Measurements from ENCODE around the gene ABO. TPM values are rescaled to one million over a fixed set of nuclear protein-coding genes. Genes with fewer than 3 reads are reported as not detected.
"Not testable (repeated sequence)": the region's sequence is repeated elsewhere in the genome, so short reads cannot be mapped to it uniquely, and the experiment has no call there.

Gene ABO
- total RNA-seq, 4 donors from 2014 or later = 0.29 to 6.1 (median 0.59) TPM

- H3K27ac ChIP-seq = no peak overlapping the region
- H3K27me3 ChIP-seq = no peaks in the 10 kb centered on the region
- H3K36me3 ChIP-seq = no peaks in the 10 kb centered on the region
- DNase-seq = no peak
- H3K4me3 ChIP-seq = no peak overlapping the region
- TF ChIP-seq POLR2A (IDR thresholded peaks at IDR 0.05) (no peak), CTCF (IDR thresholded peaks at IDR 0.05) (no peak)
- H3K9me3 ChIP-seq = no peaks in the 10 kb centered on the region
- intact Hi-C loops (cut with DNase I; ENCODE audit: low total_unique reads) = no loop called here
- no peaks in the 10 kb centered on the region for H3K4me1 ChIP-seq
Measured at GRCh38 chr9:133227242-133227860, 47.6 kb downstream of the ABO start.

DNA sequence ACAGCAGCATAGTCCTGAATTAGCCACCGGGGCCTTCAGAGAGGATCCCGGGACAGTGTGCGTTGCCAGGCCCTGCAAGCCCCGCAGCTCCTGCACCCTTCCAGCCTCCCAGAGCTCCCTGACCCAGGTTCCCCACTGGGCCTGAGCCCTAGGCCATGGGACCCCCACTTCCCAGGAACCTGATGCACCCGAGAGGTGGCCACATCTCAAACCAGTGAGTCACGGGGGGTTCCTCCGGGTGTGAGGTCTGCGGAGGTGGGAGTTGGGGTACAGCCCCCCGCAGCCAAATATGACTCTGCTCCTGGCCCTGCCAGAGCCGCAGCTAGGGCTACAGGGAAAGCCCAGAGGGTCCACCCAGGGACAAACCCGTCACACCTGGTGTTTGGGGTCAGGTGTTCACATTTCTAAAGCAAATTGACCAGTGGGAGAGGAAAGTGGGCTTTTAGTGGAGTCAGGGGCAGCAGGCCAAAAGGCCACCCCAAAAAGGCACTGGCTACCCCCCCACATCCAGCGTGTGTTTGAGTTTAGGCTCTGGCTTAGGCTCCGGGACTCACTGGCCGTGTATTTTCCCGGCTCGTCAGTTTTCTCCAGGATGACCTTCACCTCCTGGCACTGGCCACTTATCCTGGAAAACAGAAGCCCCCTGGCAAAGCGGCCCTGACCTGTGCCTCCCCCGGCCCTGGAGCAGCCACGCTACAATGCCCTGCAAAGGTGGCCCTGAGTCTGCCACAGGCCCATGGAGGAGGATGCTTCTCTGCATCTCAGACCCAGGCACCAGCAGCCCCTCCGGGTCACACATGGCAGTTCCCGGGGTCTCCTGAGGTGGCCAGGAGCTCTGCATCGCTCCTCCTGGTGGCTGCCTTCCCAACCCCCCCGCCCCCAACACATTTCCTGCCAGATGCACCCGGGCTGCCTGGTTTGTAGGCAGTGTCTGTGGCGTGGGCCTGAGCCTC, 48.5 kb downstream of the ABO start:
- Histone ChIP-seq H3K36me3 (no peaks in the 10 kb centered on the region), H3K4me3 (no peak overlapping the region), H3K27me3 (no peaks in the 10 kb centered on the region), H3K27ac (no peak overlapping the region), H3K9me3 (no peaks in the 10 kb centered on the region), H3K4me1 (no peaks in the 10 kb centered on the region)
- TF ChIP-seq POLR2A (IDR thresholded peaks at IDR 0.05) (no peak), CTCF (IDR thresholded peaks at IDR 0.05) (no peak)
- DNase-seq = no peak
- intact Hi-C loops (cut with DNase I; ENCODE audit: low total_unique reads) = no loop called here

- intact Hi-C loops (cut with DNase I; ENCODE audit: low total_unique reads) = no loop called here
- Histone ChIP-seq H3K4me1 (no peaks in the 10 kb centered on the region), H3K36me3 (no peaks in the 10 kb centered on the region), H3K27ac (no peak overlapping the region), H3K27me3 (no peaks in the 10 kb centered on the region), H3K9me3 (no peaks in the 10 kb centered on the region), H3K4me3 (no peak overlapping the region)
- DNase-seq = no peak
- no peak for TF ChIP-seq POLR2A (IDR thresholded peaks at IDR 0.05)
- TF ChIP-seq CTCF (IDR thresholded peaks at IDR 0.05) = no peak
Measured at GRCh38 chr9:133225171-133226011, 49.6 kb downstream of the ABO start.

GRCh38 chr9:133224762-133225161, 50.2 kb downstream of the ABO start:
- no peaks in the 10 kb centered on the region for H3K27me3 ChIP-seq
- no peak overlapping the region for H3K27ac ChIP-seq
- no peaks in the 10 kb centered on the region for H3K4me1 ChIP-seq
- H3K4me3 ChIP-seq = no peak overlapping the region
- H3K9me3 ChIP-seq = no peaks in the 10 kb centered on the region
- no peak for DNase-seq
- no peaks in the 10 kb centered on the region for H3K36me3 ChIP-seq
- TF ChIP-seq POLR2A (IDR thresholded peaks at IDR 0.05) (no peak), CTCF (IDR thresholded peaks at IDR 0.05) (no peak)
- intact Hi-C loops (cut with DNase I; ENCODE audit: low total_unique reads) = no loop called here

DNA sequence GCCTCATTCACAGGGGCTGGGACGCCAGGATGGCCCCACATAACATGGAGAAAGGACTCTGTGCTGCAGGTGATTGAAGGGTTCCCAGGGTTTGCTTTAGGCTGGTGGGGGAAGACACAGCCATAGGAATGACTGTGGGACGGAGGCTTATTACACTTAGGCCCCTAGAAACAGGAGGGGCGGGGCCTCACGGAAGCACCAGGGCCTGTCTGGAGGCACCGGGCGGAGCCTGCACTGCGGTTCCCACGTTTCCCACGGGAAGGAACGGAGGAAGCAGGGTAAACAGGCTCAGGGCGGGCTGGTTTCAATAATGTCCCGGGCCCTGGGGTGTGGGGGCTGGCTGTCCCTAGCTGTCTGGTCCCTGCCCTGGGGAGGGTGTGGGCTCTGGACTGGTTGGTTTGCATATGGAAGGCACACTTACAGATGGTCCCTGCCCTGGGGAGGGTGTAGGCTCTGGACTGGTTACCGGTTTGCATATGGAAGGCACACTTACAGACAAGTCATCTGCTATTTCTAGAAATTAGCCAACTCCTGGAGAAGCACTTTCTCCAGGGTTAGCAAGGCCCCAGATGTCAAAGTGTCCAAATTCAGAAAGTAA, 51.7 kb downstream of the ABO start:
- H3K27me3 ChIP-seq; intact Hi-C loops (cut with DNase I; ENCODE audit: low total_unique reads): not testable (repeated sequence)
- peak in 1 of 2 donors; percentile 11 for DNase-seq

DNA sequence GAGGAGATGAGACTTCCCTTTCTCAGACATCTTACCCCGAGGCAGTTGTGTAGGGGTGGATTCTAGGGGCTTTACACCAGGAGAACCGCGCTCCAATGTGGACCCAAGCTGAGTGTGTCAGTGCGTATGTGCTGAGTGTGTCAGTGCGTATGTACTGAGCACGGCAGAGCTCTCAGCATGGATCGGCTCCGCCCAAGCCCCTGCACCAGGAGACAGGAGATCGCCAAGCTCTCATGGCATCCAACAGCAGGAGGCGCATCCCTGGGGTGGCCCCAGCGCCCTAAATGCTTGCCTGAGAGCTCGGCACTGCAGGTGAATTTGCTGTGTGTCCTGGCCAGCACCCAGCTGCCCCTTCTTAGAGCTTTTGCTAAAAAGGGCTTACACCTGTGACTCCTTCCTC, 53.0 kb downstream of the ABO start:
- H3K27me3 ChIP-seq; intact Hi-C loops (cut with DNase I; ENCODE audit: low total_unique reads); H3K36me3 ChIP-seq; DNase-seq; H3K4me3 ChIP-seq; H3K4me1 ChIP-seq; H3K27ac ChIP-seq; H3K9me3 ChIP-seq: not testable (repeated sequence)

More for the DNA sequence above, 51.7 kb downstream of the ABO start:
- H3K9me3 ChIP-seq, H3K4me1 ChIP-seq, H3K36me3 ChIP-seq, H3K27ac ChIP-seq, H3K4me3 ChIP-seq: not testable (repeated sequence)
